PC-9 (cell line): Measurements from ENCODE around the gene ARPP19. TPM values are rescaled to one million over a fixed set of nuclear protein-coding genes. Genes with fewer than 3 reads are reported as not detected.

Source experiments
- BruUV-seq: library from RNA; stranded (reverse); fragments of 400-500 nt; replicated peaks from 2 replicates; lab custom pipeline; 2021; lab: Mats Ljungman, UMichigan
- CTCF ChIA-PET: fragments of 300-600 bp; sonication (Branson Sonifier 250); formaldehyde crosslinking; loops from one replicate; lab custom pipeline; 2022; ENCODE audit warnings: antibody characterized with exemption; lab: Charles Lee
- POLR2A ChIA-PET: fragments of 300-600 bp; sonication (Branson Sonifier 250); formaldehyde crosslinking; loops from one replicate; lab custom pipeline; 2022; ENCODE audit warnings: antibody characterized with exemption; ENCODE audit not compliant: unreplicated experiment; lab: Charles Lee
- DNase-seq, 2 experiments: peaks; one replicate each; pipeline versions ENCODE4 v3.0.0 to v3.0.0-alpha.2; 2015 to 2022; ENCODE audit warnings: mixed read lengths in 1 of 2
- H2AFZ ChIP-seq: fragments of 200-600 bp; sonication (generic); 2 replicates; pipeline ENCODE4 v1.8.1; 2017; ENCODE audit warnings: antibody characterized with exemption
- H3F3A ChIP-seq: fragments of 200-600 bp; sonication (generic); 2 replicates; pipeline ENCODE4 v1.8.1; 2017; ENCODE audit warnings: antibody characterized with exemption, mild to moderate bottlenecking, low read depth; ENCODE audit not compliant: insufficient read depth
- H3K27ac ChIP-seq: fragments of 200-600 bp; sonication (generic); 2 replicates; pipeline ENCODE4 v1.6.1; 2016; ENCODE audit warnings: mixed run types
- H3K27me3 ChIP-seq: fragments of 200-600 bp; sonication (generic); 2 replicates; pipeline ENCODE4 v1.6.1; 2016; ENCODE audit warnings: low read depth, mixed run types; ENCODE audit not compliant: insufficient read depth
- H3K36me3 ChIP-seq: fragments of 200-600 bp; sonication (generic); 2 replicates; pipeline ENCODE4 v1.6.1; 2016; ENCODE audit warnings: low read depth, mixed run types
- H3K4me1 ChIP-seq: fragments of 200-600 bp; sonication (generic); replicated peaks from 2 replicates; pipeline ENCODE4 v1.6.1; 2016; ENCODE audit warnings: mixed run types; ENCODE audit not compliant: insufficient read depth
- H3K4me2 ChIP-seq: fragments of 200-600 bp; sonication (generic); 2 replicates; pipeline ENCODE4 v1.6.1; 2017; ENCODE audit warnings: mixed run types
- H3K4me3 ChIP-seq: fragments of 200-600 bp; sonication (generic); 2 replicates; pipeline ENCODE4 v1.6.1; 2016; ENCODE audit warnings: mixed run types
- H3K79me2 ChIP-seq: fragments of 200-600 bp; sonication (generic); 2 replicates; pipeline ENCODE4 v1.6.1; 2017; ENCODE audit warnings: low read depth, mixed run types
- H3K9me2 ChIP-seq: fragments of 200-600 bp; sonication (generic); 2 replicates; pipeline ENCODE4 v1.8.1; 2017; ENCODE audit warnings: mild to moderate bottlenecking; ENCODE audit not compliant: insufficient read depth
- H3K9me3 ChIP-seq: fragments of 200-600 bp; sonication (generic); 2 replicates; pipeline ENCODE4 v1.8.1; 2016; ENCODE audit warnings: low read depth; ENCODE audit not compliant: insufficient read depth
- H4K20me1 ChIP-seq: fragments of 200-600 bp; sonication (generic); 2 replicates; pipeline ENCODE4 v1.8.1; 2017; ENCODE audit not compliant: insufficient read depth
- EZH2 ChIP-seq: fragments of 200-600 bp; sonication (generic); IDR thresholded peaks from 2 replicates; pipeline ENCODE4 v1.8.0; 2017; ENCODE audit warnings: antibody characterized with exemption, low read depth
- intact Hi-C: fragments of 100-400 bp; cut with micrococcal nuclease; formaldehyde crosslinking; loops from one replicate; pipeline ENCODE4 v1.10.0; 2022; ENCODE audit not compliant: unreplicated experiment
- total RNA-seq: library from RNA; stranded (reverse); gene quantifications from 2 replicates; pipeline ENCODE4 v1.2.3, GENCODE V29; 2021
- TF ChIP-seq, protein P1 (sequence below): fragments of 200-600 bp; sonication (generic); conservative IDR thresholded peaks from 2 replicates; pipeline ENCODE4 v1.6.1; 2017; ENCODE audit warnings: mixed run types, antibody characterized with exemption, mild to moderate bottlenecking, moderate library complexity

Gene ARPP19
- total RNA-seq, 1 experiment from 2014 or later, result 119 TPM

- H3K79me2 ChIP-seq, result no peaks in the 10 kb centered on the region
- no peaks in the 10 kb centered on the region for H3F3A ChIP-seq
- ChIA-PET POLR2A (no interaction called here), CTCF (no interaction called here)
- no peak overlapping the region for H3K27ac ChIP-seq
- TF ChIP-seq, protein P1, sequence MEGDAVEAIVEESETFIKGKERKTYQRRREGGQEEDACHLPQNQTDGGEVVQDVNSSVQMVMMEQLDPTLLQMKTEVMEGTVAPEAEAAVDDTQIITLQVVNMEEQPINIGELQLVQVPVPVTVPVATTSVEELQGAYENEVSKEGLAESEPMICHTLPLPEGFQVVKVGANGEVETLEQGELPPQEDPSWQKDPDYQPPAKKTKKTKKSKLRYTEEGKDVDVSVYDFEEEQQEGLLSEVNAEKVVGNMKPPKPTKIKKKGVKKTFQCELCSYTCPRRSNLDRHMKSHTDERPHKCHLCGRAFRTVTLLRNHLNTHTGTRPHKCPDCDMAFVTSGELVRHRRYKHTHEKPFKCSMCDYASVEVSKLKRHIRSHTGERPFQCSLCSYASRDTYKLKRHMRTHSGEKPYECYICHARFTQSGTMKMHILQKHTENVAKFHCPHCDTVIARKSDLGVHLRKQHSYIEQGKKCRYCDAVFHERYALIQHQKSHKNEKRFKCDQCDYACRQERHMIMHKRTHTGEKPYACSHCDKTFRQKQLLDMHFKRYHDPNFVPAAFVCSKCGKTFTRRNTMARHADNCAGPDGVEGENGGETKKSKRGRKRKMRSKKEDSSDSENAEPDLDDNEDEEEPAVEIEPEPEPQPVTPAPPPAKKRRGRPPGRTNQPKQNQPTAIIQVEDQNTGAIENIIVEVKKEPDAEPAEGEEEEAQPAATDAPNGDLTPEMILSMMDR, result no peak
- no peak for TF ChIP-seq EZH2
- H3K9me2 ChIP-seq, result no peaks in the 10 kb centered on the region
- DNase-seq, result no peak
- no peaks in the 10 kb centered on the region for H3K9me3 ChIP-seq
- no peak overlapping the region for H2AFZ ChIP-seq
- intact Hi-C loops, result no loop called here
- H3K36me3 ChIP-seq, result no peaks in the 10 kb centered on the region
- no peaks in the 10 kb centered on the region for H3K4me1 ChIP-seq
- BruUV-seq, result no TSS peak
- H3K4me2 ChIP-seq, result no peak overlapping the region
- H3K27me3 ChIP-seq, result no peaks in the 10 kb centered on the region
- H3K4me3 ChIP-seq, result no peak overlapping the region
- no peaks in the 10 kb centered on the region for H4K20me1 ChIP-seq
These were observed 28.3 kb downstream of the ARPP19 start for GRCh38 chr15:52540374-52541012.

- H3K27ac ChIP-seq, result no peak overlapping the region
- H3F3A ChIP-seq, result no peaks in the 10 kb centered on the region
- no peak overlapping the region for H3K4me2 ChIP-seq
- H3K9me3 ChIP-seq, result no peaks in the 10 kb centered on the region
- no peaks in the 10 kb centered on the region for H3K79me2 ChIP-seq
- H4K20me1 ChIP-seq, result no peaks in the 10 kb centered on the region
- no peak for DNase-seq
- no TSS peak for BruUV-seq
- no peaks in the 10 kb centered on the region for H3K27me3 ChIP-seq
- H2AFZ ChIP-seq, result no peak overlapping the region
- no peaks in the 10 kb centered on the region for H3K4me1 ChIP-seq
- ChIA-PET CTCF (no interaction called here), POLR2A (no interaction called here)
- H3K36me3 ChIP-seq, result no peaks in the 10 kb centered on the region
- H3K9me2 ChIP-seq, result no peaks in the 10 kb centered on the region
- intact Hi-C loops, result no loop called here
- TF ChIP-seq, protein P1, result no peak
- no peak for TF ChIP-seq EZH2
- H3K4me3 ChIP-seq, result no peak overlapping the region
These were observed 31.4 kb downstream of the ARPP19 start for GRCh38 chr15:52537459-52537858.

GRCh38 chr15:52532427-52532826, 36.4 kb downstream of the ARPP19 start:
- TF ChIP-seq, protein P1, result no peak
- no peak for TF ChIP-seq EZH2
- no peak for DNase-seq
- no peaks in the 10 kb centered on the region for H4K20me1 ChIP-seq
- H3K4me1 ChIP-seq, result no peaks in the 10 kb centered on the region
- no peak overlapping the region for H3K27ac ChIP-seq
- POLR2A ChIA-PET, result no interaction called here
- no TSS peak for BruUV-seq
- H3K9me2 ChIP-seq, result no peaks in the 10 kb centered on the region
- no peaks in the 10 kb centered on the region for H3K36me3 ChIP-seq
- no peak overlapping the region for H3K4me3 ChIP-seq
- no peak overlapping the region for H3K4me2 ChIP-seq
- intact Hi-C loops, result no loop called here
- H3F3A ChIP-seq, result no peaks in the 10 kb centered on the region
- no peaks in the 10 kb centered on the region for H3K27me3 ChIP-seq
- CTCF ChIA-PET, result no interaction called here
- no peaks in the 10 kb centered on the region for H3K79me2 ChIP-seq
- no peaks in the 10 kb centered on the region for H3K9me3 ChIP-seq
- no peak overlapping the region for H2AFZ ChIP-seq
